ENCODE data around the gene CXADR.
"Not testable (repeated sequence)": the region's sequence is repeated elsewhere in the genome, so short reads cannot be mapped to it uniquely, and the experiment has no call there.

Gene CXADR

DNA sequence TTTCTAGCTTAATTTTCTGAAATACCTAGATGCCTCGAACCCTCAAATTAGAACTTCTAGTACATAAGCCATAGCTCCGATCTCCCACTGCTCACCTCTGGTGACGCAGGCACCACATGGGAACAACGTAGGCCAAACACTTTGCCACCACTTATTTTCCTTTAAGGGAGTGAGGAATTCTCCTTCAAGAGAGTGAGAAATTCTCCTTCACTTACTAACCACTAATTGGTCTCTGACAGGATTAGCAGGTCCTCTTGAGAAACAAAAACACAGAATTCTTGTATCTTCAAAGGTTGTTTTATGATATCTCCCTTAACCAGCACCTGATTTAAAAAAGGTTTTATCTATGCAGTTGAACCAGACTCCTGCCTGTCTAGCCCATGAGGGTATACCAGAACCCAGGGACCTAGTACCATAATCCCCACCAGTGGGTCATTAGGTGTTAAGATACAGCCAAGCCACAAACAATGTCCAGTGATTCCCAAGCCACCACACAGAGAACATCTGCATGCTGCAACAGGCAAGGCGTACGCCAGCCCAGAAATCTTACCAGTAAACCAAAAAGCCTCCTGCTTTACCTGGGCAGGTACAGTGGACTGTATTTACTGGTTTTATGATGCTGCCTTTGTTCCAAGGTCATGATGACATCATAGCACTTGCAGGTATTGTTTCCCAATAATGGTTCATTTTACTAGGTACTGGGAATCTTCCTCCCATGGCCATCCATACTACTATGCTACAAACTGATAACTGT, 20.3 kb upstream of the CXADR start:
- DNase-seq (ENCODE audit: low spot score), result no peak
- Histone ChIP-seq H3K4me3 (no peak overlapping the region), H3K27ac (no peak overlapping the region)
- TF ChIP-seq, protein P1, sequence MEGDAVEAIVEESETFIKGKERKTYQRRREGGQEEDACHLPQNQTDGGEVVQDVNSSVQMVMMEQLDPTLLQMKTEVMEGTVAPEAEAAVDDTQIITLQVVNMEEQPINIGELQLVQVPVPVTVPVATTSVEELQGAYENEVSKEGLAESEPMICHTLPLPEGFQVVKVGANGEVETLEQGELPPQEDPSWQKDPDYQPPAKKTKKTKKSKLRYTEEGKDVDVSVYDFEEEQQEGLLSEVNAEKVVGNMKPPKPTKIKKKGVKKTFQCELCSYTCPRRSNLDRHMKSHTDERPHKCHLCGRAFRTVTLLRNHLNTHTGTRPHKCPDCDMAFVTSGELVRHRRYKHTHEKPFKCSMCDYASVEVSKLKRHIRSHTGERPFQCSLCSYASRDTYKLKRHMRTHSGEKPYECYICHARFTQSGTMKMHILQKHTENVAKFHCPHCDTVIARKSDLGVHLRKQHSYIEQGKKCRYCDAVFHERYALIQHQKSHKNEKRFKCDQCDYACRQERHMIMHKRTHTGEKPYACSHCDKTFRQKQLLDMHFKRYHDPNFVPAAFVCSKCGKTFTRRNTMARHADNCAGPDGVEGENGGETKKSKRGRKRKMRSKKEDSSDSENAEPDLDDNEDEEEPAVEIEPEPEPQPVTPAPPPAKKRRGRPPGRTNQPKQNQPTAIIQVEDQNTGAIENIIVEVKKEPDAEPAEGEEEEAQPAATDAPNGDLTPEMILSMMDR (IDR thresholded peaks at IDR 0.05), result no peak

DNA sequence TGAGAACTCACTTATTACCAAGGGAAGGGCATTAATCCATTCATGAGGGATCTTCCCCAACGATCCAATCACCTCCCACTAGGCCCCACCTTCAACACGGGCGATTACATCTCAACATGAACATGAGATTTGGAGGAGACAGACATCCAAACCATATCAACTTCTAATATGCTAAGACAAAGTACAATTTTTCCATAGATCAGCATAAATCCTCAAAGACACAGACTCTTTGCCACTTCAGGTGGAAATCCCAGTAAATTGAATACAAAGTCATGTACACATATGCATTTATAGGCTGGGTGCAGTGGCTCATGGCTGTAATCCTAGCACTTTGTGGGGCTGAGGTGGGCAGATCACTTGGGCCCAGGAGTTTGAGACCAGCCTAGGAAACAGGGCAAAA, 18.8 kb upstream of the CXADR start:
- TF ChIP-seq, protein P1 (IDR thresholded peaks at IDR 0.05), result no peak
- H3K4me3 ChIP-seq, result no peak overlapping the region
- DNase-seq (ENCODE audit: low spot score), result no peak

DNA sequence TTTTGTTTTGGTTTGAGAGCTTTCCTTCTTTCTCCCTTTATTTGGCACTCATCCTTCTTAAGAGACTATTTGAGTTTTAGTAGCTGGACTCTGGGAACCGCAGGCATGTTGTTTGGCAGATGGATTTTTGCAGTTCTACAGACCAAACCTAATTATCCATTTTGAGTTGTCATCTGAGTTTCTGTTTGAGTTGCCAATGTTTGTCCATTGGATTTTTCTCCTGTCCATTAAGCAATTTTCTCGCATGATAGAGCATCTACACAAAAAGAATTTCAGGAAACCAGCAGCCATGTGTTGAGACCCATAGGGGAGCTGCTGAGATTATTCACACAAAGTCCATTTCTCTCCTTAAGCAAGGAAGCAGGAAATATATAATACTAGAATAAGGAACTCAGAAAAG, 17.2 kb upstream of the CXADR start:
- no peak for DNase-seq (ENCODE audit: low spot score)
- Histone ChIP-seq H3K27ac (no peak overlapping the region), H3K4me3 (no peak overlapping the region)
- TF ChIP-seq, protein P1 (IDR thresholded peaks at IDR 0.05), result no peak

More for the DNA sequence above, 18.8 kb upstream of the CXADR start:
- H3K27ac ChIP-seq, result no peak overlapping the region

DNA sequence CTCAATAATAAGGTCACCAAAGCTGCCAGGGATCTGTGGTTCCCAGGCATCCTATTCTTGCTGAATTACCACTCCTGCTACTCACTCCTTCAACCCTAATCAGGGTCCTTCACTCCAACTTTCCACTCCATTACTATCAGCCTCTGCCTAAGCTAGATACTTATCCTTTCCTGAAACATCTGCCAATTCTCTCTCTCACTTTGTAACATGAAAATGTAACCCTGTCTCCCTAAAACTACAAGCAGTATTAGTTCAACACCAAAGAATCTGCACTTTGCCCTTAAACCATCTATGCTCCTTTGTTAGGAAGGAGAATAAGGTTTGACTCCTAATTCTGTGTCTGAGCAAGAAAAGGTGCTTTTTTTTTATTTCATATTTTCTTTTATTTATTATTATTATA, 15.5 kb upstream of the CXADR start:
- Histone ChIP-seq H3K4me3 (no peak overlapping the region), H3K27ac (no peak overlapping the region)
- DNase-seq (ENCODE audit: low spot score), result no peak
- TF ChIP-seq, protein P1 (IDR thresholded peaks at IDR 0.05), result no peak

DNA sequence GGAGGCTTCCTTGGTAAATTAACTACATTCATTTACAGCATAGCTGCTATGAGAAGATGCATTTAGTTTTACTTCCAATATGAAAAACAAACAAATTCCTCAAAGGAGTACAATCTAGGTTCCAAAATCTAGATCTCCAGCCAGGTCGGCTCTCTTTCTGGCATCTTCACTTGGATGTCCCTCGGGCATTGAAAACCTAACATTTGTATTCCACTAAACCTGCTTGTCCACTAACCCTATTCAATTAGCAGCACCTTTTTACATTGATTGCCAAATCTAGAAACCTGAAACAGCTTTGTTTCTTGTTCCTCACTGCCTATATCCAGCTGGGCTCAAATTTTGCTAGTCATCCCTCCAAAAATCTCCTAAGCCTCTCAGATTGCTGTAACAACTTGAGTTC, 14.3 kb upstream of the CXADR start:
- TF ChIP-seq, protein P1 (IDR thresholded peaks at IDR 0.05), result no peak
- H3K4me3 ChIP-seq, result no peak overlapping the region
- no peak for DNase-seq (ENCODE audit: low spot score)
- H3K27ac ChIP-seq, result no peak overlapping the region

DNA sequence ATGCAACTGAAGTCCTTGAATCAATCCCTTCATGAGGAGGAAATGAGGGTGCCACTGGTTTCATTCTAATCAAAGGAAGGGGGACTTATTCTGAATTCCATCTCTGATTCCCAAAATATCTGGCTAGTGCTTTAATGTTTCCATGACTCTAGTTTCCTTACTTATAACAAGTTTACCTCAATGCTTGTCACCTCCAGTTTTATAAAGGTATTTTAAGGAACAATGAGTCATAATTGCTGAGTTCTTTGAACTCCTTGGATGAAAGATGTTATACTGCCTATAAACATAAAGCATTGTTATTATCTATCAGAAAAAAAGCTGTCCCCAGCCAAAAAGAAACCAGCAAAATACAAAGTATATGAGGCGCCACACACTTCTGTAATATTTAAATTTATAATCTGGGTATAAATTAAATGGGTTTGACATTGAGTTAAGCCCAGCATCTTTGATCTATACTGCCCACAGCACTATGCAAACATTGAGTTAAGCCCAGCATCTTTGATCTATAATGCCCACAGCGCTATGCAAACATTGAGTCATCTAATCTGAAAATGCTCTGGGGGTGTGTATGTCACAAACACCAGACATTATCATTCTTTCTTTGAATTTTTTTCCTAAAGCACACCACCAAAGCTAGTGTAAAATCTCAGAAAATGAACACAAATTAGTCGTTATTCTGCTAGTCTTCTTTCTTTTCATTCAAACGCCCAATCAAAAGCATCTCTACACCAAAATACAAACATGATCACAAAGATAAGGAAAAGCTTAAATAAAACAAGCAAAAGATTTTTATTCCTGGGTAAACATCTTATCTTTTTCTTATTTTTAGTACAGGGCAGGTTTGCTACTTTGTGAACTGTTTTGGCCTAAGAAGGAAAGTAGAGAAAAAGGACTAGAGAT, 11.5 kb upstream of the CXADR start:
- H3K27ac ChIP-seq, result no peak overlapping the region
- TF ChIP-seq, protein P1 (IDR thresholded peaks at IDR 0.05), result no peak
- no peak overlapping the region for H3K4me3 ChIP-seq
- no peak for DNase-seq (ENCODE audit: low spot score)

DNA sequence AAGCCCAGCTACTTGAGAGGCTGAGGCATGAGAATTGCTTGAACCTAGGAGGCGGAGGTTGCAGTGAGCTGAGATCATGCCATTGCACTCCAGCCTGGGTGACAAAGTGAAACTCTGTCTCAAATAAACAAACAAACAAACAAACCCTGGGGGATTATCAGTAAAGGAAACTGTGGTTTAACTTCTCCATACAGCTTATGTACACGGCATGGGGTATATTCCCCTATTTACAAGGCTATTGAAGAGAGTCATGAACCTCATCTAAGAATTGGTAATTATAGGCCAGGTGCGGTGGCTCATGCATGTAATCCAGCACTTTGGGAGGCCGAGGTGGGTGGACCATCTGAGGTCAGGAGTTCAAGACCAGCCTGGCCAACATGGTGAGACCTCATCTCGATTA, 9.9 kb upstream of the CXADR start:
- not testable (repeated sequence) for H3K4me3 ChIP-seq; DNase-seq (ENCODE audit: low spot score); H3K27ac ChIP-seq
